GM18511 (cell line): ENCODE results near the gene AVPI1.
A peak's percentile ranks its signal among the peaks of the same experiment; 100 is the strongest.
"Not testable (repeated sequence)": the region's sequence is repeated elsewhere in the genome, so short reads cannot be mapped to it uniquely, and the experiment has no call there.

Experiments
- ATAC-seq: cut with Tn5 transposase; IDR thresholded peaks from one replicate; pipeline ENCODE4 v1.9.1; 2021; ENCODE audit warnings: mild to moderate bottlenecking, moderate library complexity; ENCODE audit not compliant: unreplicated experiment

AVPI1 gene

DNA sequence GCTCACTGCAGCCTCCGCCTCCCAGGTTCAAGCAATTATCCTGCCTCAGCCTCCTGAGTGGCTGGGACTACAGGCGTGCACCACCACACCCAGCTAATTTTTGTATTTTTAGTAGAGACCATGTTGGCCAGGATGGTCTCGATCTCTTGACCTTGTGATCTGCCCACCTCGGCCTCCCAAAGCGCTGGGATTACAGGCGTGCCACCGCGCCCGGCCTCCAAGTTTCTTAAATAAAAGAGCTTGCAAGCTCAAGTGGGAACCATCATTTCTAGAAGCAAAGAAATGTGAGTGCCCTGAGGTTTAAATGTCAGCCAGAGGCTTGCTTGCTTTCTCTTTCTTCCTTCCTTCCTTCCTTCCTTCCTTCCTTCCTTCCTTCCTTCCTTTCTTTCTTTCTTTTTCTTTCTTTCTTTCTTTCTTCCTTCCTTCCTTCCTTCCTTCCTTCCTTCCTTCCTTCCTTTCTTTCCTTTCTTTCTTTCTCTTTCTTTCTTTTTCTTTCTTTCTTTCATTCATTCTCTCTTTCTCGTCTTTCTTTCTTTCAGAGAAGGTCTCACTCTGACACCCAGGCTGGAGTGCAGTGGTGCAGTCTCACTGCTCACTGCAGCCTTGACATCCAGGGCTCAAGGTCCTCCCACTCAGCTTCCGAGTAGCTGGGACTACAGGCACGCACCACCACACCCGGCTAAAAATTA, 44.4 kb downstream of the AVPI1 start:
- not testable (repeated sequence) for ATAC-seq

DNA sequence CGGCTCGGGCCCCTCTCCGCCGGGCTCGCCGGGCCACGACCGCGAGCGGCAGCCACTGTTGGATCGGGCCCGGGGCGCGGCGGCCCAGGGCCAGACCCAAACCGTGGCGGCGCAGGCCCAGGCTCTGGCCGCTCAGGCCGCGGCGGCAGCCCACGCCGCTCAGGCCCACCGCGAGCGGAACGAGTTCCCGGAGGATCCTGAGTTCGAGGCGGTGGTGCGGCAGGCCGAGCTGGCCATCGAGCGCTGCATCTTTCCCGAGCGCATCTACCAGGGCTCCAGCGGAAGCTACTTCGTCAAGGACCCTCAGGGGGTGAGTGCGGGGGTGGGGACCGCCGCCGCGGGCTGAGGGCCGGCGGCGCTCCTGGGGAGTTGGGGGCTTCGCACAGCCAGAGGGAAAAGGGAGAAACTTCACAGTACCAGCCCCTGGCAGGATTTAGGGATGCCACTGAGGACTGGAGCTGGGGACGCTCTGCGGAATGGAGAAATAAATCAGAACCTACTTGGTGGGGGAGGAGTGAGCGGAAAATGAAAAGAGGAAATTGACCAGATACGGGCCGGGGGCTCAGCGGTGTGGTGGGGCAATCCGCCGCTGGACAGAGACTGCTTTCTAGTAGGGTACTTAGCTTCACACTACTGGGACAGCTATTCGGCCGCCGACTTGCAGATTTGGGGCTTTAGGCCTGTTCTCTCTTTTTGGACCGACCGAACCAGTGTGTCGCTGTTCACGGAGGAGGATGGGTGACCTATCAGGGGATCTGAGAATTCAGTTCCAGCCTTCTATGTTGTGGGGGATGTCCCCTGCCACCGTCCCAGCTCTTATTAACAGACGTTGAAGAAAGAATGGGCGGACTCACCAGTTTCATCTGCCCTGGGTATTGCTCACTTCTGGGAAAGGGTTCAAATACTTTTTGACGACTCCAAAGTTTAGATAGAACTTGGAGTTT, 45.9 kb downstream of the AVPI1 start:
- peak; percentile 41 for ATAC-seq

DNA sequence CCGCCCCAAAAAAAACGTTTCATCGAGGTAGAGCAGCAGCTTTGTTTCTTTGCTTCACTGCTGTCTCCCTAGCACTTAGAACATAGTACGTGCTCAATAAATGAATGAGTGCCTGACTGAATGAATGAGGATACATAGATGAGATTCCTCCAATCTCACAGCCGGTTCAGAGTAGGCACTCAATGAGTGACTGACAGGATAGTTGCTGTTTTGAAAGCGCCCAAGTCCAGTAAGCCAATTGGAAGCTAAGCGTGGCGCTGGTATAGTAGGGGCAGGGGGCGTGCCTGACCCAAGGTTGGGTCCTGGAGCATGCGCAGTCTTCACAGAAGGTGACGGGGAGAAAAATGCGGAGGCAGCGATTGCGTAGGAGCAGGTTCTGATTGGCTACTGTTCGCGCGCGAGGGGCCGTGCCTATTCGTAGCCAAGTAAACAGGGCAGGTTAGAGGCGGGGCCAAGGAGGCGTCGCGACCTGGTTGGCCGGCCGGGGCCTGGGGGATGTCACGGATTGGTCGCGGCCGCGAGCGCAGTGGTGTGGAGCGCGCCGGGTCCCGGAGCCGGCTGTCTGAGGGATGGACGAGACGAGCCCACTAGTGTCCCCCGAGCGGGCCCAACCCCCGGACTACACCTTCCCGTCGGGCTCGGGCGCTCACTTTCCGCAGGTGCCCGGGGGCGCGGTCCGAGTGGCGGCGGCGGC, 46.7 kb downstream of the AVPI1 start, which contains the start of gene PI4K2A:
Gene PI4K2A (plus strand): TSS at position 498 of the 694 bp plus-strand sequence. CDS start 72 bp downstream, at position 570.
- ATAC-seq: peak; percentile 98

DNA sequence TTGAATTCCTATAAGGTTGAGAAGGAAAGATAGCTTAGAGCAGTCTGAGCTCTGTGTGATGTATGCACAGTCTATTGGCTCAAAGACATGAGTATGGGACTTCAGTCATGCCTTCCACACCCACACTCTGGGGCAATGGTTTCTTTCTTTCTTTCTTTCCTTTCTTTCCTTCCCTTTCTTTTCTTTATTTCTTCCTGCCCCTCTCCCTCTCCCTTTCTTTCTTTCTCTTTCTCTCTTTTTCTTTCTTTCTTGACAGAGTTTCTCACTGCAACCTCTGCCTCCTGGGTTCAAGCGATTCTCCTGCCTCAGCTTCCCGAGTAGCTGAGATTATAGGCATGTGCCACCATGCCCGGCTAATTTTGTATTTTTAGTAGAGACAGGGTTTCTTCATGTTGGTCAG, 48.0 kb downstream of the AVPI1 start:
- not testable (repeated sequence) for ATAC-seq

DNA sequence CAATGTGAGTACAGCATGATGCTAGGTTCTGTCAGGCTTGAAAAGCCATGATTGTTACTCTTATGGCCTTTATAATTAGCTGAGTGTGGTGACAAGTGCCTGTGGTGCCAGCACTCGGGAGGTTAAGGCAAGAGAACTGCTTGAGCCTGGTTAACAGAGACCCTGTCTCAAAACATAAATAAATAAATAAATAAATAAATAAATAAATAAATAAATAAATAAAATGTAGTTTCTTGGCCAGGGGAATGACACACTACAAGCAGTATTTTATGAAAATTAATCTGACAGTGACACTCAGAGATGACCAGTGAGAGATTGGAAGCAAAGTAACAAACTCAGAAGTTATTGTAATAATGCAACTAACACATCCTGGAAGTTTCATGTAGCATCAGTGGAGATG, 51.5 kb downstream of the AVPI1 start:
- no peak for ATAC-seq

DNA sequence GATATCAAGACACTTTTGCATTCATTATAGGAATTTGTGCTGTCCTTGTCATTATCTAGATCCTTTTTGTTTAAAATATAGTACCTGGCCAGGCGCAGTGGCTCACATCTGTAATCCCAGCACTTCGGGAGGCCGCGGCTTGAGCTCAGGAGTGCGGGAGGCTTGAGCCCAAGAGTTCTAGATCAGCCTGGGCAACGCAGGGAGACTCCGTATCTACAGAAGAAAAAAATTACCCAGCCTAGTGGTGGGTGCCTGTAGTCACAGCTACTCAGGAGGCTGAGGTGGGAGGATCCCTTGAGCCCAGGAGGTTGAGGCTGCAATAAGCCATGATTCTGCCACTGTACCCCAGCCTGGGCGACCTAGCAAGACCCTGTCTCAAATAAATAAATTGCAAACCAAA, 53.1 kb downstream of the AVPI1 start:
- no peak for ATAC-seq

DNA sequence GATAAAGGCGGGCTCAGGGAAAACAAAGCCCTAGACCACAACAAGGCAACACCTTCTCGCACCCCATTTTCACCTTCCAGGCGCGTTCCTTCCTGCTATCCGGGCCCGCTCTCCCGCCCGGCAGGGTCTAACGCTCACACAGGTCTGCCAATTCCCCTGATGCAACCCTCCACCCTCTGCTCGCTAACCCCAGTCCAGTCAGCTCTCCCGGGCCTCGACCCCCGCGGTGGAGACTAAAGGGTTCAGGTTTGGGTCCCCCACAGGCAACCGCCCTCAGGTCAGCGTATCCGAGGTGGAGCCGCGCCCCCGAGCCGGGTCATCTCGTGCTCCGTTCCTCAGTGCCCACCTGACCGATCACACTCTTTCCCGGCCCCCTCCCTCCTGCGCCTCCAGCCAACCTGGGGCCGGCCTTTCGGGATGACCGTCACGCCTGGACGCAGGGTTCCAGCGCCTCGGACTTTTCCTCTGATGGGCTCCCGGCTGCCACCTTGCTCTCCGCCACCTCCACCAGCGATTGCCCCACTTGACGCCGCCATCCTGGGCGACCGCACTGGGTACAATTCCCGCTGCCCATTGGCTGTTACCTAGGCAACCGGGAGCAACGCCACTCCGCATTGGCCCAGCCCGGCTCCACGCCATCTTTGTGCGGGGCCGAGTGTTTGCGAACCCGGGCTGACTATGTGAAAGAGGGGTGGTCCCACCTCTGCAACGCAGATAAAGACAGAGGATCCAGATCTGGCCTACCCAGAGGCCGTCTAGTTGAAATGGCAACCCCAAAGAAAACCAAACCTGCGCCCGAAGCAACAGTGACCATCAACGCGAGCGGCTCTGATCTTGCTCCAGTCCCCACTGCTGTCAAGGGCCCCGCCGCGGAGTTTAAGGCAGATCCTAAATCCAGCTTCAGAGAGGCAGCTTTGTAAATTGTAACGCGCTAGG, 53.8 kb downstream of the AVPI1 start, which contains the start of gene MORN4:
Gene MORN4 (minus strand): TSS at position 552 of the 936 bp plus-strand sequence. CDS start 13,847 bp downstream, outside the sequence.
- ATAC-seq: peak; percentile 100

DNA sequence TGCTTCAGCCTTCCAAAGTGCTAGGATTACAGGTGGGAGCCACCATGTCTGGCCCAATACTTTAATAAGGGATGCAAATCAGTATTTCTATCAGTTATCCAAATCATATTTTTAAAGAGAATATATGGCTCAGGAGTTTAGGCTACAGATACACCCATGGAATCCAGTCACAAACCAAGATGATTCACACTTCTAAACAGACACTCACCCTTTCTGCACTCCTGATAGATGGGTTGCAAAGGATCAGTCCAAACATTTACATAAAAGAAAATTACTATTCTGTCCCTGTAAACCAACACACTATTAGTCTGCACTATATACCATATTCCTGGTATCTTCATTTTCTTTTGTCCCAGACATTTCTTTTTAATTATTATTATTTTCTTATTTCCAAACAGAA, 55.9 kb downstream of the AVPI1 start:
- no peak for ATAC-seq

DNA sequence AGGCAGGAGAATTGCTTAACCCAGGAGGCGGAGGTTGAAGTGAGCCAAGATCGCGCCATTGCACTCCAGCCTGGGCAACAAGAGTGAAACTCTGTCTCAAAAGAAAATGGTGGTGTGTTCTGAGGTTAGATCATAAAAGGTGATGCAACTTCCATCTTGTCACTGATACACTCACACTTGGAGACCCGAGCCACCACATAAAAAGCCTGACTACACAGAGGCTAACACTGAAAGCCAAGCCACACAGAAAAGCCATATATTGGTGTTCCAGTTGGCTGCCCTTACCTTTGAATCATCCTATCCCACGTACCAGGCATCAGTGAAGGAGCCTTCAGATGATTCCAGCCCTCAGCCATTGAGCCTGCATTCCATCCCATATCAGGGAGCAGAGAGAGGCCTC, 57.8 kb downstream of the AVPI1 start:
- ATAC-seq: no peak

DNA sequence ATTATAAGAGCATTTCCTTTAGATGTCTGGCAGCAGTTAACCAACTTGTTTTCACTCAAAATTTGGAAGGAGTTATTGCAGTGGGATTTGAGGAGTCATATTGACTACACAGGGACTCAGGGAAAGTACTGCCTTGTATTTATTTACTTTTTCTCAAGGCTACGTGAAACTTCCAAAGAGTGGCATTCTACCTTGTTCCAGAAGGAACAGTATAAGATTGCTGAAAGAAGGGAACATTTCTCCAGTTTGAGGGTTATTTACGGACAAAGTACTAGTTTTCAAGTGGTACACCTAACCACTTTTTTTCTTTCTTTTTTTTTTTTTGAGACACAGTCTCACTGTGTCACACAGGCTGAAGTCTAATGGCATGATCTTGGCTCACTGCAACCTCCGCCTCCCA, 58.8 kb downstream of the AVPI1 start:
- no peak for ATAC-seq

DNA sequence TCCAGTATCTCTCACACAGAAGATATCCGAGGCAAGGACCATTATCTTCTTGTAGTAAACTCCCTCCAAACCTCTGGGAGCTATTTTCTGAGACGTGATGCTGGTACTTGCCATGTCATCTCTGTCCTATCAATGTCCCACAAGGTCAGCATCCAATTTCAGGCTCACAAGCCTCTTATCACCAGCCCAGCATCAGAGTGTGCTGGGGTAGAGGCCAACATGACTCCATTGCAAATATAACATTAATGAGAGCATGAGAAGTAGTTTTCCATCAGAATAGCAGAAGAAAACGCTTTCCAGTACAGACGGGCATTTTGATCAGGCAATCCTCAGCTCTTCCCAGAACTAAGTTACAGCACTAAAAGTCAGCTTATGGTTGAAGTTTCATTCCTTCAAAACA, 59.3 kb downstream of the AVPI1 start:
- no peak for ATAC-seq
